ENCODE results near the gene HNMT. TPM values are rescaled to one million over a fixed set of nuclear protein-coding genes. Genes with fewer than 3 reads are reported as not detected.

HNMT gene
- total and polyA plus RNA-seq, 2 of the 8 experiments (the other 6 are each of a cell fraction or from before 2014, with no cell fraction given): 1.6 to 3.6 TPM

- TF ChIP-seq CHD7 (IDR thresholded peaks at IDR 0.05; ENCODE audit: insufficient replicate concordance, low read length) (no peak), RNF2 (IDR thresholded peaks at IDR 0.05; ENCODE audit: borderline replicate concordance, low read depth, low read length, missing control alignments, poor library complexity, severe bottlenecking) (no peak), SUZ12 (IDR thresholded peaks at IDR 0.05; ENCODE audit: low read length) (no peak), TEAD4 (IDR thresholded peaks at IDR 0.05; ENCODE audit: low read depth, low read length) (no peak), USF2 (IDR thresholded peaks at IDR 0.05; ENCODE audit: low read length) (no peak), RXRA (IDR thresholded peaks at IDR 0.05; ENCODE audit: insufficient read depth, low read depth, low read length) (no peak), E2F6 (IDR thresholded peaks at IDR 0.05) (no peak), GTF2F1 (IDR thresholded peaks at IDR 0.05; ENCODE audit: borderline replicate concordance, low read depth, low read length) (no peak), CTBP2 (IDR thresholded peaks at IDR 0.05; ENCODE audit: borderline replicate concordance, insufficient read depth, insufficient read length, low read length) (no peak)
Measured at GRCh38 chr2:138013639-138014038, 49.4 kb downstream of the HNMT start (continued).
